ENCODE data around the gene KIF14.
"Not testable (repeated sequence)": the region's sequence is repeated elsewhere in the genome, so short reads cannot be mapped to it uniquely, and the experiment has no call there.

KIF14 gene

DNA sequence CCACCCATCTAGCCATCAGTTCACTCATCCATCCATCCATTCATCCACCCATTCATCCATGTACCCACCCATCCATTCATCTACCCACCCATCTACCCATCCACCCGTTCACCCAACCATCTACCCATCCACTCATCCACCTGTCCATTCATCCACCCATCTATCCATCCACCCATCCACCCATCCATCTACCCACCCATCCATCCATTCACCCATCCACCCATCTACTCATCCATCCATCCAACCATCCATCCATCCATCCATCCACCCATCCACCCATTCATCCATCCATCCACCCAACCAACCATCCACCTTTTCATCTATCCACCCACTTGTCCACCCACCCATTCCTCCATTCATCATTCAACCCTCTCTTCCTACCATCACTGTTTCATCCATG is 80.3 kb downstream of the KIF14 start:
- DNase-seq (ENCODE audit: low read depth, low spot score): no peak

DNA sequence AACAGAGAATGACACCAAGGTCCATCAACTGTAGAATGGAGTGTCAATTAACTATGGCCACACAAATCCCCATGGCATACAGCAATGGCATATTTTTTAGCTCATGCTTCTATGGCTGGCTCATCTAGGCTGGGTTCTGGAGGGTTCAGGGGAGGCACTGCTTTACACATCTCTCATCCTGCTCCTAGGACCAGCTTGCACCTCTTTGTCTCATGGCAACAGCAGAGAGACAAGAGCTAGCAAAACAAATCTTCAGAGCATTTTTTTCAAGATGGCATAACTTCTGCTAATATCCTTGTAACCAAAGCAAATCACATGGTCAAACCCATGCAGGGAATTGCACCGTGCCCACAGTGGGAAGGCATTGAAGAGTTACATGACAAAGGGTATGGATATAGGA is 82.4 kb downstream of the KIF14 start:
- no peak for DNase-seq (ENCODE audit: low read depth, low spot score)

DNA sequence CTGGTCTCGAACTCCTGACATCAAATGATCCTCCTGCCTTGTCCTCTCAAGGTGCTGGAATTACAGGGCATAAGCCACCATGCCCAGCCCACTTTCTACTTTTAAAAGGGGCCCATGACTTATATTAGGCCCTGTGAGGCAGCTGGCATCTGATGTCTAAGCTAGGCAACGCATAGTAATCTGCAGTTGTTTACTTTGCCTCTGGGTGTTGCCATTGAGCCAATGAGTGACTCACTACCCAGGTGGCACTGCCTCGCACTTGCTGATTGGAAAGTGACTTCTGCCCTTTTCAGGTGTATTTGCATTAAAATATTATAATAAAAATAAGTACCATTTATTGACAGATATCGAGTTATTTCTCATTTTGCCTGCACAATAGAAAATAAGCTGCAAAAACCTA is 84.9 kb downstream of the KIF14 start:
- DNase-seq (ENCODE audit: low read depth, low spot score): peak; percentile 52

DNA sequence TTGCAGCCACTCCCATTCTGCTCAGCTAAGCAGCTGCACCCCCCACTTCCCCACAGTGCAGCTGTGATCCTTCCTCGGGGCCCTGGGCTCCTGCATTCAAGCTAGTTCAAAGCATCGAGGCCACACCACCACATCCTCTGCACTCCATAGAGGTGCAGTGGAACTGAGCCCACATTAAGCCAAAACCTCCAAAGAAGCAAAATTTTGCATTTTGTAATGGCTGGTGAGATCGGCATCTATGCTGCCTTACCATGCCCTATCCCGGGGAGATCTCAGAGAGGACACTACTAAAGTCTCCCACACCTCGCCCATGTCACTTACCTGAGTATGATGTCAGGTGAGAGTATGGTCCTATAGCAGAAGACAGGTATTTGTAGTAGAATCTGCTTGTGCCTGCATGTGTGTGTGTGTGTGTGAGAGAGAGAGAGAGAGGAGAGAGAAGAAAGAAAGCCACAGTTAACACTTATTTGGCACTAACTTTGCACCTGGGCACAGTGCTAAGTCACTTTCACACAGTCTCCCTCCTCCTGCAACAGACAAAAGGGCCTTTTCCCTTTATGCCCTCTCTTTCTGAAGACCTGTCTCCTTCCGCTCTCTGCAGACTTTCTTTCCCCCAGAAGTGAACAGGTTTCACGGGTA is 89.8 kb downstream of the KIF14 start:
- DNase-seq (ENCODE audit: low read depth, low spot score): no peak

DNA sequence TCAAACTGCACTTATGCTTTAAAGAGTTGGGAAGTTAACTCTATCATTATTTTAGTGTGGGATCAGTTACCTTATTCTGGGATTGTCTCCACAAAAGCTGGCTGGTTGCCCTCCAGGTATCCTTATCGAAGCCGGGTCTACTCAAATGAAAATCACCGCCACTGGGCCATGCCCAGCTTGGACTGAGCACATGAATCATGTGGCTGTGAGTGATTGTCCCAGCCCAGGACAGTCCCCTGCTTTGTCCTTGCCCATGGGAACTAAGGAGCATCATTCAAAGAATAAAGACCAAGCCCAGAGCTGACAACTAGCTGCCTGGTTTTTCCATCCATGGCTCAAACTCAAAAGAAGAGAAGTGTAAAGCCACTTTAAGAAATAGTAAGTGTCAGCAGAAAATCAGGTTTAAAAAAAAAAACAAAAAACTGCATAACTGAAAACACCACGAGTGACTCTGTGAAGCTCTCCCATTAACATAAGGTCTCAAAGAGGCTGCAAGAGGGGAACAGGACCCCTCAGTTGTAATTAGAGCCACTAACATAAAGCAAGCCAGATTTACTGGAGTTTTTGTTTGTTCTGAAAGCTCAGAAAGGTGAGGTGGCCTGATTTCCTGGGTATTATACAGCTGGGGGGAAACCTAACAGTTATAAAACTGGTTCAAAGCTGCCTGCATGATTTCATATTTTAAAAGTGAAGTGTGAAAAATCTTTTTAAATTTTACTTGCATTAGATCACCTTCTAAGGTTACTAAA is 91.5 kb downstream of the KIF14 start:
- no peak for DNase-seq (ENCODE audit: low read depth, low spot score)

DNA sequence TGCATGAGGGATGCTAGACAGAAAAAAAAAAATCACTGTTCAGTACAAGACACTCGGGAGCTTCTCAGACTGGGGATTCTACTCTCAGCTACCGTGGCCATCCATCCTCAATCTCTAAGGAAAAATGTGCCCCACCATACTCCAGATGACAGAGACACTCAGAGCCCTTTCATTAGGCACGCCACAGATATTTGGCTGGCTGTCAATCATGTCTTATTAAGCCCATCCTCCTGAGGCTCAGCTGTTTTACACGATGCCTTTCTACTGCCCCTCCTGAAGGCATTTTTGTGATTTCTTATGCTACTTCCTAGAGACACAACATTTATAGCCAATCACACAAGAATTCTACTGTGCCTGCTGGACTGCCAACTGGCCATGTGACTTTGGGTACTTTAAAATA is 92.9 kb downstream of the KIF14 start:
- no peak for DNase-seq (ENCODE audit: low read depth, low spot score)

DNA sequence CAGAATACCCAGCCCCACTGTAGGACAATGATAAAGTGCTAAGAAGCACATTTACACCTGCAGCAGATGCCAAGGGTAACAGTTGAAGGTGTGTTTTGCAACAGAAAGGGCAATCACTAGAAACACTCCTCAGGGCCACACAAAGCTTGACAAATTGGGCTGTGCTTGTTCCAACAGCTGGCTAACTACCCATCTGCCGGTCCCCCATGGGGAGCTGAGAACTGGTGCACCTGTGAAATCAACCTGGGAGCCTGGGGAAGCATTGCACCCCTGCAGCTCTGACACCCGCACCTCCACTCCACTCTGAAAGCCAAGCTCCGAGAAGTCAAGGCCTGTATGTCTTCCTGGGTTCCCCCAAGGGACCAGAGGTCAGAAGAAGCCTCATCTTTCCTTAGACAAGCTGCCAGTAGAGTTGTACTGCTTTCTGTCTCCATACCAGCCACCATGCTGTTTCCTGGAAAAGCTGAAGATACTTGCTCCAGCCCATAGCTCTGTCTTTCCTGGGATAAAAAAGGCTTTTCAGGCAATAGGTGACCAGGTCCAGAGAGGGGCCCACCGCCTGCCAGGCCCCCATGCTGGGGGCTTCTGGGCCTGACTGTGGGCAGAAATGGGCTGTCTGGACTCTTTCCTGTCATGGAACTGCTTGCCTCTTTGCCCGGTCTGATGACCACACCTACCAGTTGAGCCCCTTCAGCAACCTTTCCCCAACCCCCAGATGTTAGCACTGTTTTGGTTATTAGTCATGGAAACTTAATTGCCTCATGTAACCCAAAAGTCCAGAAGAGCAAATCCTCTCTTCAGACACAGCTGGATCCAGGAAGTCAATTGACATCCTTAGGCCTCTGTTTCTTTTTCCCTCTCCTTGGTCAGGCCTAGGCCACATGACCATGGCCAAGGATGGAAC is 93.6 kb downstream of the KIF14 start:
- no peak for DNase-seq (ENCODE audit: low read depth, low spot score)

DNA sequence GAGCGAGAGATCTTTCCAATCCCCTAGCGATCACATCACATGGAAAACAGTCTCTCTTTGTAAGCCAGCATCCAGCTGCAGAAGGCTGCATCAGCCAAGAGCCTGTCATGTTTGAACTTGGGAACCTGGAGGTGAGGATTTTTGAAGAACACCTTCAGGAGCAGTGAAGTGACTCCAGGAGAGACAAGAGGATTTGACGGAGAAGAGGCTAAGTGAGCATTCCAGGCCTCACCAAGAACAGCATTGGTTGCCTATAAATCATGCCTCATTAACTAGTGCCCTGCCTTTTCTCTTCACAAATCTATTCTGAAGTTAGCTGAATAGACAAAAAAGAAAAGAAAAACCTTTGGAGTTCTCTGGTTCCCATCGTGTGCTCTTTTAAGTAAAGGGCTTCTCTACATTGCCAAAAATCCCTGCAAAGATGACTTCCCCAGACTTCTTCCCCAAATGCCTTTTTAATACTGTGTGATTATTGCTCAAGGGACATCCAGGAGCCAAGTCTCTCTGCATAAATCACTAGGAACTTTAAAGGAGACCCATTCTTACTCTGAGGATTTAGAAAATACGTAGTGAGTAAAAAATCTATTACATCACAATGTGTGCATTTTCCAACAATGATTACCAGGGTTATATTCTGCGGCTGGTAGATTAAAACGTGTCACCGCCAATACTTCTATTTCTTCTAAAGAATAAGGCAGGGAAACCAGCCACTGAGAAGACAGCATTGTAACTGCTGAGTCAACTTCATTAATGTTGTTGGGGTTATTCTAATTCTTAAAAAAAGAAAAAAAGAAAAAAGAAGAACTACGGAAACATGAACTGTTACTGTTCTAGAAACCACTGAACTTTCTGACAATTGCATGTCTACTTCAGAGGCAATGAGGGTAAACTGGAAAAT is 95.2 kb downstream of the KIF14 start:
- DNase-seq (ENCODE audit: low read depth, low spot score): peak; percentile 55

DNA sequence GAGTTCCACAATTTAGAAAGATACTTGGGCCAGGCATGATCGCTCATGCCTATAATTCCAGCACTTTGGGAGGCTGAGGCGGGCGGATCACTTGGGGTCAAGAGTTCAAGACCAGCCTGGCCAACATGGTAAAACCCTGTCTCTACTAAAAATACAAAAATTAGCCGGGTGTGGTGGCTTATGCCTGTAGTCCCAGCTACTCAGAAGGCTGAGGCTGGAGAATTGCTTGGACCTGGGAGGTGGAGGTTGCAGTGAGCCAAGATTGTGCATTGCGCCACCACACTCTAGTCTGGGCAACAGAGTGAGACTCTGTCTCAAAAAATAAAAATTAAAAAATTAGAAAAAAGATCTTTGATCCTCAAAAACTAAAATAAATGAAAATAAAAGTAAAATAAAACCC is 96.0 kb downstream of the KIF14 start:
- not testable (repeated sequence) for DNase-seq (ENCODE audit: low read depth, low spot score)

DNA sequence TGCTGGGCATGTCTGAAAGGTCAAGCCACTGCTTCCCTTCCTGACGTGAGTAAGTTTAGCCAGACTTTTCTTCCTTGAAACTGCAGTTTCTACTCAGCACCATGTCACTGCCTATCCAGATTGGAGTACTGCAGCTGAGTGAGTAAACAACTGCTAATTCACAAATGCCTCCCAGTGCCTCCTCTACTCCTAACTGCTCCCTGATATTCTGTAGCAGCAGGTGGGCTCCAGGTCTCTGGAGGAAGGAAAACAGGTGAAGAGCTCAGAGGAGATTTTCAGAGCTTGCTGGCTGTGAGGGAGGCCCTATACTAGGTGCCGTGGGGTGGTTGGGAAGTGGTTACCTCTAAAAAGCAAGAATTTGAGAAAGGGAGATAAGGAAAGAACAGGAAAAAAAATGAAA is 96.5 kb downstream of the KIF14 start:
- no peak for DNase-seq (ENCODE audit: low read depth, low spot score)

DNA sequence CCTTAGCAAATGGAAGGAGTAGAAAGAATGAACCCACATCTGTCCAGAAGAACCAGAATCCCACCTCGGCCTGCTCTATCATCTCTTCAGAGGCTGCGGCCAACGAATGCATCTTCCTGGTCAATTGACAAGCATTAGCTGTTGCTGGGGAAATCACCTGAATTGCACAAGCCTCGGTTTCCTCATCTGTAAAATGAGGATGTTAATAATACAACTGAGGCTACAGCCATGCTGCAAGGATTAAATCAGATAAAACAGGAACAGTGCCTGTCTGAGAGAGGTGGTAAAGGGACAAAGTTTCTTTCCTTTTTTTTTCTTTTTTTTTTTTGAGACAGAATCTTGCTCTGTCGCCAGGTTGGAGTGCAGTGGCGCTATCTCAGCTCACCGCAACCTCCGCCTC is 99.8 kb downstream of the KIF14 start:
- DNase-seq (ENCODE audit: low read depth, low spot score): no peak

DNA sequence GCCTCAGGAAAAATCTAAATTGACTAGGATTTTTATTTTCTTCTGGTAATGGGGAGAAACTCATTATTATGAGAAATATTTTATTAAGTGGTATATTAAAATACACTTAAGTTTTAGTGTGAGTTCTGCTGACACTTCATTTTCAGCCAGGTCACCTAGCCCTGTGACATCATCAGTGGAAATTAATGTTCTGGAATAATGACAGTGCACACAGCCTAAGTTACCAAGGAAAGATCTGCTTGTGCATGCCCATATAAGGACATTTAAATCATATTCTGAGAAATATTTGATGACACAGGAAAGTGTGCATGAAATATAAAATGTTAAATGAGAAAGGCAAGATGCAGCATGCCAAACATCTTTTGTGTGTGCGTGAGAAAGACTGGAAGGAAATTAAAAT is 102.0 kb downstream of the KIF14 start:
- DNase-seq (ENCODE audit: low read depth, low spot score): no peak

DNA sequence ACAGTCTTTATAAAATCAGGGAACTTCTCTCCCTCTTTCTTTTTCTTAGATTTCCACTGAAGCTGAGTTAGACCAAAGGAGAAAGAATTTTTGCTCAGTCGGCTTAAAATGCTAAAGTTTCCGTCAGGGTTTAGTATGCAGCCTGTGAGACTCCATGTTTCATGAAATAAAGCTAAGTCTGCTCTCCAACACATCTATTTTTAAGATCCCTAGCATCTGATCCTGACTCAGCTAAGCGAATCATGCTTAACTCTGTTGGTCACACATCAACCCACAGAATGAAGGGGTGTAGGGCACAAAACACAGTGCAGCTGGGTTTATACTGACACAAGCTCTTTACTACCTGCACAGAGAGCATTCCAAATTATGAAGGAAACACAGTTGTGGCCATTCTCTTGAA is 108.4 kb downstream of the KIF14 start:
- DNase-seq (ENCODE audit: low read depth, low spot score): peak; percentile 77

DNA sequence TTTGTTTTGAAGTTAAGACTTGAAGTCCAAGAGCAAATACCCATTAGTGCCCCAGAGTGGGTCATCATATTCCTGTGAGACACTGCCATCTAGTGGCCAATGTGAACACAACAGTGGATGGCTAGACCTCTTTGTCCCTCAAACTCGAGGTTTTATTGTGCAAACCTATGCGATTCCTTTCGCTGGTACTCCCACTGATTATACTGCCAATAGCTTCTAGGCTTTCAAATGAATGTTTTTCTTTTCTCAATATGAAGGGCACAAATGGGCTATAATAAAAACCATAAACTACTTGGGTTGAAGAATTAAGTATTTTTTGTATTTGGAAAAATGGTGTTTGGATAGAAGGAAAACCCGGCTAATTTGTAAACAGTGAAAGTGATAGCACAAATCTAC is 110.3 kb downstream of the KIF14 start:
- peak; percentile 89 for DNase-seq (ENCODE audit: low read depth, low spot score)

DNA sequence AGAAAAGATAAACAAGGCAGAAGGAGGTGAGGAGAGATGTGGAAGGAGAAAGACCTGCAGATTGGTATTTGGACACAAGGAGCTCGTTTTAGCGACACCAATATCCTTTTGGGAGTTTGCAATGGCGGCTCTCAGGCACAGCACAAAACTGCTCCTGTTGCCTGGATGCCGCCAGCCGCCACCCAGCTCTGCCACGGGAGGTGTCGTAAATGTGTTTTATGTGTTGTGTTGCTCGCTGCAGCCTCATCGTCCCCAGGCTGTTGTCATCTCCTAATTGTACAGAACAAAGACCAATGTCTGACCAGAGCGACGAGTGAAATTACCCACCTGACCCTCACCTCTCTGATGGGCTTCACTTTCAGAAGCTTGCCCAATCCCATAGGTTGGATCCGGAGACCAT is 114.1 kb downstream of the KIF14 start:
- no peak for DNase-seq (ENCODE audit: low read depth, low spot score)

DNA sequence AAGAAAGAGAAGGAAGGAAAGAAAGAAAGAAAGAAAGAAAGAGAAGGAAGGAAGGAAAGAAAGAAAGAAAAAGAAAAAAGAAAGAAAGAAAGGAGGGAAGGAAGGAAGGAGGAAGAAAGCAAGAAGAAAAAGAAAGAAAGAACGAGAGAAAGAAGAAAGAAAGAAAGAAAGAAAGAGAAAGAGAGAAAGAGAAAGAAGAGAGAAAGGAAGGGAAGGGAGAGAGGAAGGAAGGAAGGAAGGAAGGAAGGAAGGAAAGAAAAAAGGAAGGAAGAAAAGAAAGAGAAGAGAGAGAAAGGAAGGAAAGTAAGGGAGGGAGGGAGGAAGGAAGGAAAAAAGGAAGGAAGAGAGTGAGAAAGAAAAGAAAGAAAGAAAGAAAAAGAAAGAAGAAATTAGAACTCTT is 115.3 kb downstream of the KIF14 start:
- no peak for DNase-seq (ENCODE audit: low read depth, low spot score)
